ENCODE data around the gene CFL1. TPM values are rescaled to one million over a fixed set of nuclear protein-coding genes. Genes with fewer than 3 reads are reported as not detected.

Gene CFL1
- total RNA-seq, 1 experiment from 2014 or later = 1,592 TPM

- DNase-seq (ENCODE audit: low spot score) = no peak
- in situ Hi-C loops (cut with HindIII; ENCODE audit: low sequenced_read_pairs) = no loop called here
These were observed 14.8 kb upstream of the CFL1 start, which contains the start of gene EFEMP2 for GRCh38 chr11:65872586-65873317. Gene EFEMP2, minus strand, starts transcription at chr11:65872800. Its CDS starts 446 bp downstream, at chr11:65872354.

- in situ Hi-C loops (cut with HindIII; ENCODE audit: low sequenced_read_pairs) = no loop called here
- DNase-seq (ENCODE audit: low spot score) = peak; percentile 35
These were observed 14.0 kb upstream of the CFL1 start for GRCh38 chr11:65871811-65872548.

DNA sequence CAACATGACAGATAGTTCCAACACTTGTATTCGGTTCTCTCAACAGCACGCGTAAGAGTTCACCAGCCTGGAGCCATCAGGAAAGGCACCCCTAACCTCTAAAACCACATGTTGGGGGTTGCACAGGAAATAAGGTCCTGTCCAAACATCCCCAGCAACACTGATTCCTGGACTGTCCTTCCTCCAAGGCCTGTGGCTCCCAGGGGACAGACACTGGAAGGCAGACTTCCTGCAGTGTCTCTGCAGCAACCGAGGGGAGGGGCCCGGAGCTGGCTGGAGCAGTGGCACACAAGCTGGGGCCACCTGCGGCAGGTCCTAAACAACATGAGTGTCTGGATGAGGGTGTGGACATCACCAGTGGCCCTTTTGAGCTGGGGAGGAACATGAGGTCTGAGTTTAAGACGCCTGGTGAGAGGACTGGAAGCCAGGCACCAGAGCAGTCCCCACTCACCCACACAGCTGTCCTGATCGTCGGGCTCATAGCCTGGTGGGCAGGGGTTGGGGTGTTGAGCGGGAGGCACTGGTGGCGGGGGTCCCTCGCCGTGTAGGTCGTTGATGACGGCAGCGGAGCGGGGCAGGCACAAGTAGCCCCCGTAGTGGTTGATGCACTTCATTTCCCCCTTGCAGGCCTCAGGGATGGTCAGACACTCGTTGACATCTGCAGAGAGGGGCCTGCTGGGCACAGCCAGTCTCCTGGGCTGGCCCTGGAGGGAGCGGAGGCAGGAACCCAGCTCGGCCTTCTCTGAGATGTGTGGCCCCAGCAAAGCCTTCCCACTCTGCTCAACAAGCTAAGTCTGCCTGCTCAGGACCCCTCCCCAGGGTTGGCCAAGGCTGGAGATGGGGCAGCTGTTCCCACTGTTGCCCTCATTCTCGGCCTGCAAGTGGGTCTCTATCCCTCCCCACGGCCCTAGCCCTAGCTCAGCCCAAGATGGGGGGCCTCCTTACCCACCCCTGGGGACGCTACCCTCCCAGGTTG, 13.0 kb upstream of the CFL1 start:
- in situ Hi-C loops (cut with HindIII; ENCODE audit: low sequenced_read_pairs) = no loop called here
- DNase-seq (ENCODE audit: low spot score) = no peak

DNA sequence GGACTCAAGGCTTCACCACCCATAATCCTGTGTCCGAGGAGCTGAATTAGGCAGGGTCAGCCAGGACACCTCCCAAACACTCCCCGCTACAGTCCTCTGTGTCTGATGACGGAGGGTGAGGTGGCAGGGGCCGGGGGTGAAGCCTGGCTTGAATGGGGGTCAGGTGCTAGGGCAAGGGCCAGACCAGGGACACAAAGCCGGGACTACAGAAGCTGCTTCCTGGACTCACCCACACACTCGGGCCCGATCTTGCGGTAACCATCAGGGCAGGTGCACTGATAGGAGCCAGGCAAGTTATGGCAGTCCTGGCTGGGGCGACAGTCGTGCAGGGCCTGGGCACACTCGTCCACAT, 12.3 kb upstream of the CFL1 start:
- in situ Hi-C loops (cut with HindIII; ENCODE audit: low sequenced_read_pairs) = no loop called here
- no peak for DNase-seq (ENCODE audit: low spot score)

DNA sequence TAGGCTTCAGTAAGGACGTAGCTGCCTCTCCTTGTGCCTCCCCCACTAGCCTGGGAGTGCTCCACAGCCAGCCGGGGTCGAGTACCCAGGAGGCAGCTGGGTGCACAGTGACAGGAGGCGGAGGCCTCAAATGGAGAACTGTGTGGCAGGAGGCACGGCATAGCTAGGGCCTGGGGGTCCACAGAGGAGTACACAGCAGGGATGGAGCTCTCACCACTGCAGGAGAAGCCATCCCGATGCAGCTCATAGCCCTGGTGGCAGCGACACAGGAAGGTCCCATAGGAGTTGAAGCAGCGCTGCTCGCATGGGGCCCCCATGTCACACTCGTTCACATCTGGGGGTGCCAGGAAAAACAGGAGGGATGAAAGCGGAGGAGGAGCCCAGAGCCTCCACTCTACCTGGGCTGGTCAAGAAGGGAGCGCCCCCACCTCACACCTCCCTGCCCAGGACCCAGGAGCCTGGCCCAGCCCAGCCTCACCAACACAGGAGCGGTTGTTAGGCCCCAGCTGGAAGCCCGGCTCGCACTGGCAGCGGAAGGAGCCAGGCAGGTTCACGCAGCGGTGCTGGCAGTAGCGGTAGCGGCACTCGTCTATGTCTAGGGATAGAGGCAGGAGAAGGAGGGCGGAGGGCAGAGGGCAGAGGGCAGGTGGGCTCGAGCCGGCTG, 11.8 kb upstream of the CFL1 start:
- in situ Hi-C loops (cut with HindIII; ENCODE audit: low sequenced_read_pairs) = no loop called here
- DNase-seq (ENCODE audit: low spot score) = no peak

- DNase-seq (ENCODE audit: low spot score) = no peak
- in situ Hi-C loops (cut with HindIII; ENCODE audit: low sequenced_read_pairs) = no loop called here
These were observed 10.9 kb upstream of the CFL1 start for GRCh38 chr11:65868907-65869306.

- in situ Hi-C loops (cut with HindIII; ENCODE audit: low sequenced_read_pairs) = no loop called here
These were observed 10.2 kb upstream of the CFL1 start for GRCh38 chr11:65868076-65868667.

DNA sequence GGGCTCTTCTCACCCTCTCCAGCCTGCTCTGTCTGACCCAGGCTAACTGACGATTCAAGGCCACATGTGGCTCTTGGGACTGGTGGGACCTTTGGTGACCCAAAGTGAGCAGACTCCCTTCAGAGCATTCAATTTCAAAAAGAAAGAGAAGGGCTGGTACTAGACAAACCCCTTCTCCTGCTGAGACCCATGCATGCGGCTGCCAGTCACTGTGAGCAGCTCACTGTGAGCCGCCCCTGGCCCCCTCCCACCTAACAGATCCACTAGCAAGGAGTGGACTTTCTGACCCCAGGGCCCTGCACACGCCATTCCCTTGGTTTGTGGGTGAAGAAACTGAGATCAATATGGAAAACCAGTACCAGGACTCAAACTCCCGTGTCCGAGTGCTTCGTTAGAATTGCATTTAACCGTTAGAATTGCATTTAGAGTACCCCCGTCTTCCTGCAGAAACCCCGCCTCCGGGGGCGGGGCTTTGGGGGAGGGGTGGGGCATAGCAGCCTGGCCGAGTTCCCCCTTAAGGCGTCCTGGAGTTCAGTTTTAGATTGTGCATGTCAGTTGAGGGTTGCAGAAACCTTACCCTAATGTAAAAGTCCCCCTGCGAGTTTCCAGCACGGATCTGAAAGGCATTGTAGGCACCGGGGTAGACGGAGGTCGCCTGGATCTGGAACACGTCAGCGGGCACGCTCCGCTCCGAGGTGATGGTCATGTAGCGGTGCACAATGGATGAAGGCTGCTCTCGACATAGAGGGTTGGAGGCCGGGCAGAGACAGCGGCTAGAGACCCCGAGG, 9.5 kb upstream of the CFL1 start:
- DNase-seq (ENCODE audit: low spot score) = no peak
- in situ Hi-C loops (cut with HindIII; ENCODE audit: low sequenced_read_pairs) = no loop called here

More at GRCh38 chr11:65868076-65868667, 10.2 kb upstream of the CFL1 start:
- peak; percentile 75 for DNase-seq (ENCODE audit: low spot score)

DNA sequence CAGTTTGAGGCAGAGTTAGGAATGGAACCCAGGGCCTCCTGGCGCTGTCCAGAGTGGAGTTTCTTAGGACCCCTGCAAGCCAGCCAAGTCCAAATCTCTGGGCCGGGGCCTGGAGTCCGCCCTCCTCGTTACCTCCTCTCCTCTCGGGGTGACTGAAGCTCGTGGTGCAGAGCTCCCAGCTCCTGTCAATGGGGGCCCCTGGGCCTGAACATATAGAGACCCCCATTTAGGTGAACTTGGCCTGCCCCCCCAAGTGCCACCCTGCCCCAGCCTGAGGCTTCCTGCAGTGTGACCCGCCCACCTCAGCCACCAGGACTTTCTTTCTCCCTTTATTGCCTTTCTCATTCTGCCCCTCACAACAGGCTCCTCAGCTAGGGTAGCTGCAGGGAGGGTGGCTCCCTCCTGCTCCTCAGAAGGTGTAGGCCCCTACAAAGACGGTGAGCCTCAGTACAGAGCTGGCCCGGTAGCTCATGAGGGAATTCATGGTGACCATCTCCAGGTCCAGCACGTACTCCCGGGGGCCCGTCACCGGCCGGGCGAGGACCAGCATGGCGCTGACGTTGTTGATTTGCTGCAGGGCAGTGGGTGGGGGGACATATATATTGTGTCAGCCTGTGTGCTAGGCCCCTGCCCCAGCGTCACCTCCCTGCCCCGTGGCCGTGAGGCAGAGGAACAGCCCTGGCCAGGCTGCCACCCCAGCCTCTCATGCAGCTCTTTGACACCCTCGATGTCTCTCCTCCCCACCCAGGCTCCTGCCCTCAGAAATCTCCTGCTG, 8.7 kb upstream of the CFL1 start:
- no peak for DNase-seq (ENCODE audit: low spot score)
- in situ Hi-C loops (cut with HindIII; ENCODE audit: low sequenced_read_pairs) = no loop called here

- in situ Hi-C loops (cut with HindIII; ENCODE audit: low sequenced_read_pairs) = no loop called here
- DNase-seq (ENCODE audit: low spot score) = no peak
These were observed 7.7 kb upstream of the CFL1 start for GRCh38 chr11:65865550-65866172.

GRCh38 chr11:65864706-65865471, 6.9 kb upstream of the CFL1 start:
- no peak for DNase-seq (ENCODE audit: low spot score)
- in situ Hi-C loops (cut with HindIII; ENCODE audit: low sequenced_read_pairs) = no loop called here

GRCh38 chr11:65863889-65864705, 6.1 kb upstream of the CFL1 start:
- in situ Hi-C loops (cut with HindIII; ENCODE audit: low sequenced_read_pairs) = no loop called here

GRCh38 chr11:65862941-65863888, 5.2 kb upstream of the CFL1 start:
- in situ Hi-C loops (cut with HindIII; ENCODE audit: low sequenced_read_pairs) = no loop called here
- DNase-seq (ENCODE audit: low spot score) = no peak

More at GRCh38 chr11:65863889-65864705, 6.1 kb upstream of the CFL1 start:
- no peak for DNase-seq (ENCODE audit: low spot score)

GRCh38 chr11:65862191-65862735, 4.3 kb upstream of the CFL1 start:
- in situ Hi-C loops (cut with HindIII; ENCODE audit: low sequenced_read_pairs) = no loop called here
- DNase-seq (ENCODE audit: low spot score) = no peak
